HepG2 (cell line): ENCODE measurements around the gene IRS4.

Experiments
- CC2D1A ChIP-seq: sonication (generic); formaldehyde crosslinking; IDR thresholded peaks from 2 replicates; pipeline ENCODE4 v1.8.1; 2023; ENCODE audit warnings: mild to moderate bottlenecking, missing genetic modification reagents
- CTCF ChIP-seq: sonication (generic); formaldehyde crosslinking; IDR thresholded peaks from 2 replicates; pipeline ENCODE4 v1.5.0; 2020; ENCODE audit warnings: mild to moderate bottlenecking, missing genetic modification reagents, moderate library complexity
- GLMP ChIP-seq: sonication (generic); formaldehyde crosslinking; IDR thresholded peaks from 2 replicates; pipeline ENCODE4 v1.9.0; 2021; ENCODE audit warnings: missing genetic modification reagents, mild to moderate bottlenecking, borderline replicate concordance
- REST ChIP-seq, 2 experiments: IDR thresholded peaks; 2 replicates each; pipeline ENCODE4 v1.6.1; 2011 to 2012; ENCODE audit warnings: low read length in 2 of 2, borderline replicate concordance in 1 of 2, low read depth in 1 of 2, mild to moderate bottlenecking in 1 of 2, moderate library complexity in 1 of 2
- TBP ChIP-seq: sonication (generic); formaldehyde crosslinking; IDR thresholded peaks from 2 replicates; pipeline ENCODE4 v1.5.0; 2020; ENCODE audit warnings: missing genetic modification reagents

GRCh38 chrX:108701633-108702032 lies 34.7 kb downstream of the IRS4 start:
- TF ChIP-seq GLMP (no peak), CC2D1A (no peak), TBP (CRISPR knock-in tag) (no peak), CTCF (CRISPR knock-in tag) (no peak), REST (IDR thresholded peaks at IDR 0.05; ENCODE audit: borderline replicate concordance in 1 of 2, low read depth in 1 of 2, low read length in 2 of 2) (no peak)
